ENCODE measurements around the gene KRTAP16-1. TPM values are rescaled to one million over a fixed set of nuclear protein-coding genes. Genes with fewer than 3 reads are reported as not detected.

Gene KRTAP16-1
- total RNA-seq, 2 donors from 2014 or later = not detected

DNA sequence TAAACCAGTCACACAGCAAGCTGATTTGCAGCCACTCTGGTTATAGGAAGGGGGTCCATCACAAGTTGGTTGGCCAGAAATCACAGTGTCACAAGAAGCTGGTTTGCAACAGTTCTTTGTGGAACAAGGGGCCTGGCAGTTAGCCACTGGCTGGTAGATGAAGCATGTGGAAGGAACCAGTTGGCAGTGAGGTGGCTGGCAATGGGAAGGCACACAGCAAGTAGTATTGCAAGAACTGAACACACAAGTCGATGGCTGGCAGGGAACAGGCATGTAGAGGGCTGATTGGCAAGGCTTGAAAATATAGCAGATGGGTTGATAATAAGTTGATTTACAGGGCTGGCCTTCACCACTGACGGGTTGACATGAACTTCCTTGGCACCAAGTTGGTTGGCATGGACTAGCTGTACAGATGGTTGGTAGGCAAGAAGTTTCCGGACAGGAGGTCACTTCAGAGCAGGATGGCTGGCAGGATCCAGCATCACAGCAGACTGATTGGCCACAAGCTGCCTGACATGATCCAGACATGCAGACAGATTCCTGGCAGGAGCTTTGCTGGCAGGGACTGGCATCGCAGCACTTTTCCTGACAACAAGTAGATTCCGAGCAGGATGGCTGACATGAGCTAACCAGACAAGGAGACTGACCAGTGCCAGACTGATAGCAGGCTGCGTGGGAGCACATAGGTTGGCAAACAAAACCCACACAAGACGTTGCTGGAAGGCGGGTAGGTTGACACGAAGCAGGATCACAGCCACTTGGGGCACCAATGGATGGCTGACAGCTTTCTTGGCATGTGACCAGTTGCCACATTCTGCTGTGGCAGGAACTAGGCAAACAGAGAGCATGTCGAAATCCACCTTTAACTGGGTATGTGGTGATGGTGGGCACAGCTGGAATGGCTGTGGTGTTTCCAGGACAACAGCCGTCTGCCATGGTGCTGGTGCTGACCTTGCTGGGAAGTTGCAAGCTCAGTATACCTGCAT lies 6.9 kb downstream of the KRTAP16-1 start, which contains the start of gene KRTAP29-1:
Gene KRTAP29-1, minus strand, starts transcription at position 936 of the 986 bp plus-strand sequence. Its CDS starts 0 bp downstream, at position 936.
- no peaks in the 10 kb centered on the region for H3K4me1 ChIP-seq
- intact Hi-C loops (cut with DNase I) = no loop called here
- H3K9me3 ChIP-seq = no peaks in the 10 kb centered on the region
- no peaks in the 10 kb centered on the region for H3K36me3 ChIP-seq (replicated peaks in 1 of 2; ENCODE audit: insufficient read depth in 1 of 2, low read depth in 2 of 2)
- TF ChIP-seq, protein P1, sequence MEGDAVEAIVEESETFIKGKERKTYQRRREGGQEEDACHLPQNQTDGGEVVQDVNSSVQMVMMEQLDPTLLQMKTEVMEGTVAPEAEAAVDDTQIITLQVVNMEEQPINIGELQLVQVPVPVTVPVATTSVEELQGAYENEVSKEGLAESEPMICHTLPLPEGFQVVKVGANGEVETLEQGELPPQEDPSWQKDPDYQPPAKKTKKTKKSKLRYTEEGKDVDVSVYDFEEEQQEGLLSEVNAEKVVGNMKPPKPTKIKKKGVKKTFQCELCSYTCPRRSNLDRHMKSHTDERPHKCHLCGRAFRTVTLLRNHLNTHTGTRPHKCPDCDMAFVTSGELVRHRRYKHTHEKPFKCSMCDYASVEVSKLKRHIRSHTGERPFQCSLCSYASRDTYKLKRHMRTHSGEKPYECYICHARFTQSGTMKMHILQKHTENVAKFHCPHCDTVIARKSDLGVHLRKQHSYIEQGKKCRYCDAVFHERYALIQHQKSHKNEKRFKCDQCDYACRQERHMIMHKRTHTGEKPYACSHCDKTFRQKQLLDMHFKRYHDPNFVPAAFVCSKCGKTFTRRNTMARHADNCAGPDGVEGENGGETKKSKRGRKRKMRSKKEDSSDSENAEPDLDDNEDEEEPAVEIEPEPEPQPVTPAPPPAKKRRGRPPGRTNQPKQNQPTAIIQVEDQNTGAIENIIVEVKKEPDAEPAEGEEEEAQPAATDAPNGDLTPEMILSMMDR (IDR thresholded peaks at IDR 0.05) = no peak
- no peak for TF ChIP-seq POLR2A (IDR thresholded peaks at IDR 0.05)
- WGBS, 2 donors = 43 to 47% methylated on average over 3 to 11 of the region's 11 CpGs
- H3K27me3 ChIP-seq = no peaks in the 10 kb centered on the region
- ATAC-seq (no peak), DNase-seq (peak in 1 of 4 donors; percentile 11)
- no peak within 1 kb of the TSS for H3K27ac ChIP-seq
- H3K4me3 ChIP-seq = no peak within 1 kb of the TSS

DNA sequence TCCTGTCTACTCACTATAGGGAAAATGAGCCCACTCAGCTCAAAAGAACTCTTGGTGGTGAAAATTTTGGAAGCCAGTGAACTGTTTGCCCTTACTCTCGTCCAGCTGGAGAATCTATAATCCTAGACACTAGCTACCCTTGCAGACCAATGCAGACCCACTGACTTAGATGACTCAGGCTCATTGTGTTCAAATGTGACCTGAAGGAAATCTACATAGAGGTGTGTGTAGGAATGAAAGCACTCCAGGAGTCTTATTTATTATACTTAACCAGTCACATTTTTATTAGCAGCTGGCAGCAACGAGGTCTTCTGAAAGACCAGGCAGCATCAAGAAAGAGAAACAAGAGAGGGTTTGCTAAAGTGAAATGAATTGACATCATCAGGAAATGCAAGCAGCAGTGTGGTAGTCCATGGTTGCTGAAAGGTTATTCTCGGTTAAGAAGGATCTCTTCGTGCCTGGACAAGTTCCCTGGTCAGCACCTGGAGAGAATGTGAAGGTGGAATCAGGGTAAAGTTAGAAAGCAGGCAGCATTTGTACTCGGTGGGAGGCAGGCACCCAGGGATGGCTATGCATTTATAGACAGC lies 7.8 kb downstream of the KRTAP16-1 start:
- 46 to 66% methylated on average over 5 of the region's 5 CpGs for WGBS, 2 donors
- Histone ChIP-seq H3K4me3 (no peak overlapping the region), H3K9me3 (no peaks in the 10 kb centered on the region), H3K27me3 (no peaks in the 10 kb centered on the region), H3K4me1 (no peaks in the 10 kb centered on the region), H3K27ac (no peak overlapping the region), H3K36me3 (replicated peaks in 1 of 2; ENCODE audit: insufficient read depth in 1 of 2, low read depth in 2 of 2) (no peaks in the 10 kb centered on the region)
- ATAC-seq = no peak
- no peak for DNase-seq
- TF ChIP-seq, protein P1 (IDR thresholded peaks at IDR 0.05) = no peak
- no peak for TF ChIP-seq POLR2A (IDR thresholded peaks at IDR 0.05)
- intact Hi-C loops (cut with DNase I) = no loop called here

DNA sequence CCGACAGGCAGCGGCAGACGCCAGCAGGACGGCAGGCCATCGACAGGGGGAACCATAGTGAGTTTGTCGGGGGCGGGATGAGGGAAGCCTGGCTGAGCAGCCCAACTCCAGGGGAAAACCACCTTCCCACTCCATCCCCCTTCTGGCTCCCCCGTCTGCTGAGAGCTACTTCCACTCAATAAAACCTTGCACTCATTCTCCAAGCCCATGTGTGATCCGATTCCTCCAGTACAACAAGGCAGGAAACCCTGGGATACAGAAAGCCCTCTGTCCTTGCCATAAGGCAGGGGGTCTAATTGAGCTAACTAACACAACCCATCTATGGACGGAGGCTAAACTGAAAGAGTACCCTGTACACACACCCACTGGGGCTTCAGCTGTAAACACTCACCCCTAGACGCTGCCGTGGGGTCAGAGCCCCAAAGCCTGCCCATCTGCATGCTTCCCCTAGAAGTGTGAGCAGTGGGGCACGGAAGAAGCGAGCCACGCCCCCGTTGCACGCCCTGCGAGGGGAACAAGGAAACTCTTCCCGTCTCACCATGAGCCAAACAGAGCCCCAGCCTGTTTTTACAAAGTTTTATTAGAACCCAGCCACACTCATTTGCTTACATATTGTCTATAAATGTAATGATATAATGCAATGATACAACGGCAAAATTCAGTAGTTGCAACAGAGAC lies 10.5 kb downstream of the KRTAP16-1 start:
- ATAC-seq (no peak), DNase-seq (no peak)
- Histone ChIP-seq H3K9me3 (no peaks in the 10 kb centered on the region), H3K36me3 (replicated peaks in 1 of 2; ENCODE audit: insufficient read depth in 1 of 2, low read depth in 2 of 2) (no peaks in the 10 kb centered on the region), H3K4me1 (no peaks in the 10 kb centered on the region), H3K27me3 (no peaks in the 10 kb centered on the region), H3K27ac (no peak overlapping the region), H3K4me3 (no peak overlapping the region)
- WGBS, 2 donors = 70 to 73% methylated on average over 17 to 20 of the region's 20 CpGs
- TF ChIP-seq, protein P1 (IDR thresholded peaks at IDR 0.05) = no peak
- TF ChIP-seq POLR2A (IDR thresholded peaks at IDR 0.05) = no peak
- intact Hi-C loops (cut with DNase I) = no loop called here

DNA sequence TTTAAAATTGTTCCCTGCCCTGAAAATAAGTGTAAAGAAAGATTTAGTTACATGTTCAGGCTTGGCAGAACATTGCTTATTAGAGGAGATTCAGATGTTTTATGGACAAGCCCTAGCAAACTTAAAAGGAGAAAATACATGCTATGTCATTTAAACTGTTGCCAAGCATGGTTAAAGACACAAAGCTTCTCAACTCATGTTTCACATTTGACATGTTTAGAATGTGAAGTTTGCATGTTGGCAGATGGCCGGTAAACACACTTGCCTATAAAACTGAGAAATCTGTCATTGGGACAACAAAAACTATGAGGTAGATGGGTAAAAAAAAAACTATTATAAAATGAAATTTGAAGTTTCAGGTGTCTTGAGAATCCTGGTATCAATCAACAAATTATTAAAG lies 12.3 kb downstream of the KRTAP16-1 start:
- ATAC-seq (no peak), DNase-seq (no peak)
- intact Hi-C loops (cut with DNase I) = no loop called here
- no peak overlapping the region for H3K4me3 ChIP-seq
- no peak overlapping the region for H3K27ac ChIP-seq
- no peaks in the 10 kb centered on the region for H3K27me3 ChIP-seq
- H3K36me3 ChIP-seq (replicated peaks in 1 of 2; ENCODE audit: insufficient read depth in 1 of 2, low read depth in 2 of 2) = no peaks in the 10 kb centered on the region
- no peaks in the 10 kb centered on the region for H3K9me3 ChIP-seq
- 49 to 62% methylated on average over 1 of the region's 1 CpG for WGBS, 2 donors
- no peaks in the 10 kb centered on the region for H3K4me1 ChIP-seq
- TF ChIP-seq POLR2A (IDR thresholded peaks at IDR 0.05) = no peak
- TF ChIP-seq, protein P1 (IDR thresholded peaks at IDR 0.05) = no peak

Data from body of pancreas (tissue), 4 donors.